CD14-positive monocyte (primary cell): ENCODE data around the gene HS3ST2. TPM values are rescaled to one million over a fixed set of nuclear protein-coding genes. Genes with fewer than 3 reads are reported as not detected.

Experiments used
- DNase-seq, 3 donors: peaks; one replicate each; pipeline ENCODE4 v3.0.0-alpha.2; 2011 to 2022
- H2AFZ ChIP-seq: 2 replicates; pipeline ENCODE4 v1.6.0; 2012; ENCODE audit warnings: mild to moderate bottlenecking, low read depth, low read length, inconsistent platforms; ENCODE audit not compliant: insufficient read depth, poor library complexity, severe bottlenecking
- H3K27ac ChIP-seq, 2 donors: 1 replicate in 1 of 2; 2 replicates in 1 of 2; pipeline ENCODE4 v1.5.1; 2012 to 2013; ENCODE audit warnings: low read length in 2 of 2, control low read depth in 1 of 2, inconsistent platforms in 1 of 2, low read depth in 1 of 2, mild to moderate bottlenecking in 1 of 2
- H3K27me3 ChIP-seq, 2 donors: one replicate each; pipeline versions ENCODE4 v1.6.0 to v1.6.1; 2011 to 2013; ENCODE audit warnings: low read length in 2 of 2; ENCODE audit not compliant: control insufficient read depth in 2 of 2, insufficient read depth in 2 of 2
- H3K36me3 ChIP-seq, 2 donors: replicated peaks in 1 of 2; 1 replicate in 1 of 2; 2 replicates in 1 of 2; pipeline versions ENCODE4 v1.5.1 to v1.6.1; 2012 to 2013; ENCODE audit warnings: low read length in 2 of 2, control low read depth in 1 of 2, inconsistent platforms in 1 of 2, mild to moderate bottlenecking in 1 of 2; ENCODE audit not compliant: insufficient read depth in 2 of 2, control insufficient read depth in 1 of 2
- H3K4me1 ChIP-seq, 2 donors: 1 replicate in 1 of 2; 2 replicates in 1 of 2; pipeline versions ENCODE4 v1.5.1 to v1.6.1; 2012 to 2013; ENCODE audit warnings: low read length in 2 of 2, control low read depth in 1 of 2, inconsistent platforms in 1 of 2, mild to moderate bottlenecking in 1 of 2, moderate library complexity in 1 of 2; ENCODE audit not compliant: insufficient read depth in 2 of 2, control insufficient read depth in 1 of 2
- H3K4me2 ChIP-seq: replicated peaks from 2 replicates; pipeline ENCODE3; 2012; ENCODE audit warnings: low read length, moderate library complexity, mild to moderate bottlenecking; ENCODE audit not compliant: poor library complexity, severe bottlenecking; ENCODE audit errors: extremely low read depth
- H3K4me3 ChIP-seq, 3 experiments: fragments of 200-600 bp in 1 of 3; sonication (generic) in 1 of 3; replicated peaks in 1 of 3; 1 replicate in 2 of 3; 2 replicates in 1 of 3; pipeline ENCODE4 v1.5.1; 2011 to 2013; ENCODE audit warnings: low read length in 3 of 3, mild to moderate bottlenecking in 3 of 3, control low read depth in 2 of 3, low read depth in 2 of 3, inconsistent platforms in 1 of 3, moderate library complexity in 1 of 3
- H3K79me2 ChIP-seq: 2 replicates; pipeline ENCODE4 v1.6.0; 2012; ENCODE audit warnings: mild to moderate bottlenecking, control low read depth, inconsistent platforms, low read length, moderate library complexity; ENCODE audit not compliant: insufficient read depth
- H3K9ac ChIP-seq: 2 replicates; pipeline ENCODE4 v1.6.0; 2017; ENCODE audit warnings: low read length, mild to moderate bottlenecking; ENCODE audit not compliant: insufficient read depth, poor library complexity, severe bottlenecking
- H3K9me3 ChIP-seq, 2 donors: replicated peaks in 1 of 2; 1 replicate in 1 of 2; 2 replicates in 1 of 2; pipeline versions ENCODE4 v1.5.1 to v1.6.1; 2012 to 2013; ENCODE audit warnings: low read length in 2 of 2, control low read depth in 1 of 2; ENCODE audit not compliant: control insufficient read depth in 1 of 2, insufficient read depth in 1 of 2
- H4K20me1 ChIP-seq: 2 replicates; pipeline ENCODE4 v1.6.0; 2012; ENCODE audit warnings: mild to moderate bottlenecking, low read length, control low read depth, moderate library complexity; ENCODE audit not compliant: insufficient read depth
- H3K27ac Mint-ChIP-seq, 7 donors: one replicate each; pipeline ENCODE4 v1.8.0; 2020; ENCODE audit warnings: mild to moderate bottlenecking in 7 of 7, mixed read lengths in 7 of 7, moderate library complexity in 6 of 7, inconsistent platforms in 2 of 7
- H3K27me3 Mint-ChIP-seq, 3 donors: one replicate each; pipeline ENCODE4 v1.8.0; 2021 to 2022; ENCODE audit warnings: low read depth in 3 of 3, mild to moderate bottlenecking in 3 of 3, mixed read lengths in 3 of 3, moderate library complexity in 3 of 3, inconsistent platforms in 1 of 3
- H3K36me3 Mint-ChIP-seq, 2 donors: one replicate each; pipeline ENCODE4 v1.8.0; 2020; ENCODE audit warnings: mixed read lengths in 2 of 2, inconsistent platforms in 1 of 2, mild to moderate bottlenecking in 1 of 2
- H3K4me1 Mint-ChIP-seq: one replicate; pipeline ENCODE4 v1.8.0; 2020; ENCODE audit warnings: mild to moderate bottlenecking, mixed read lengths
- H3K4me3 Mint-ChIP-seq, 2 donors: one replicate each; pipeline ENCODE4 v1.8.0; 2020; ENCODE audit warnings: mild to moderate bottlenecking in 2 of 2, mixed read lengths in 2 of 2, moderate library complexity in 1 of 2
- H3K9me3 Mint-ChIP-seq, 7 donors: one replicate each; pipeline ENCODE4 v1.8.0; 2020 to 2022; ENCODE audit warnings: mixed read lengths in 7 of 7, mild to moderate bottlenecking in 6 of 7, moderate library complexity in 6 of 7, inconsistent platforms in 2 of 7
- CTCF ChIP-seq: fragments of 200-600 bp; IDR thresholded peaks from one replicate; pipeline ENCODE4 v1.8.0; 2022; ENCODE audit warnings: antibody characterized with exemption, mild to moderate bottlenecking
- WGBS: methylation state at CpG from one replicate; pipeline ENCODE4 v1.1.5; 2013; ENCODE audit warnings: missing lambda C conversion rate; ENCODE audit not compliant: insufficient coverage; 5-methylcytosine and 5-hydroxymethylcytosine counted together
- intact Hi-C, 2 donors: fragments of 100-400 bp; cut with micrococcal nuclease; formaldehyde crosslinking; loops; one replicate each; pipeline versions ENCODE4 v1.15.0 to v1.15.1; 2023
- polyA plus RNA-seq, 3 donors: library from polyadenylated mRNA; depleted of rRNA in 1 of 3; unstranded in 2 of 3; stranded (reverse) in 1 of 3; fragments of 300-500 nt in 2 of 3; fragments of >200 nt in 1 of 3; fragmentation: Illumina TruSeq in 2 of 3; gene quantifications; 1 replicate in 2 of 3; 2 replicates in 1 of 3; pipeline ENCODE4 v1.2.3, GENCODE V29; 2012 to 2021

The HS3ST2 gene
- polyA plus RNA-seq, 3 donors = not detected

- no peaks in the 10 kb centered on the region for H3K36me3 ChIP-seq
- H3K4me3 Mint-ChIP-seq = no peak overlapping the region
- DNase-seq = no peak
- H4K20me1 ChIP-seq = no peaks in the 10 kb centered on the region
- peaks cover 2 to 8% of the 10 kb centered on the region in 2 donors for H3K27me3 ChIP-seq
- H3K27ac Mint-ChIP-seq = no peak overlapping the region
- H3K4me1 Mint-ChIP-seq = no peaks in the 10 kb centered on the region
- WGBS = no CpG with 5 or more reads among the region's 2 CpGs
- intact Hi-C loops = no loop called here
- H3K36me3 Mint-ChIP-seq = no peaks in the 10 kb centered on the region
- no peak overlapping the region for H3K4me3 ChIP-seq
- H3K9ac ChIP-seq = no peak overlapping the region
- H3K4me2 ChIP-seq = no peak overlapping the region
- H3K27ac ChIP-seq = no peak overlapping the region
- H3K9me3 Mint-ChIP-seq = peaks cover 0 to 2% (median 0%) of the 10 kb centered on the region in 7 donors
- no peaks in the 10 kb centered on the region for H3K4me1 ChIP-seq
- no peak overlapping the region for H2AFZ ChIP-seq
- H3K27me3 Mint-ChIP-seq = peaks cover 4 to 12% (median 7%) of the 10 kb centered on the region in 3 donors
- no peaks in the 10 kb centered on the region for H3K9me3 ChIP-seq
- H3K79me2 ChIP-seq = no peaks in the 10 kb centered on the region
- TF ChIP-seq CTCF = no peak
Observed at GRCh38 chr16:22847690-22848089, 33.7 kb downstream of the HS3ST2 start.

- H3K4me3 Mint-ChIP-seq = no peak overlapping the region
- Histone ChIP-seq H3K9ac (no peak overlapping the region), H3K4me1 (no peaks in the 10 kb centered on the region), H3K27me3 (peaks cover 2 to 5% of the 10 kb centered on the region in 2 donors), H3K4me2 (no peak overlapping the region), H2AFZ (no peak overlapping the region), H3K27ac (no peak overlapping the region), H3K79me2 (no peaks in the 10 kb centered on the region), H3K36me3 (no peaks in the 10 kb centered on the region), H3K4me3 (no peak overlapping the region), H4K20me1 (no peaks in the 10 kb centered on the region), H3K9me3 (no peaks in the 10 kb centered on the region)
- peaks cover 0 to 2% (median 0%) of the 10 kb centered on the region in 7 donors for H3K9me3 Mint-ChIP-seq
- no peaks in the 10 kb centered on the region for H3K36me3 Mint-ChIP-seq
- H3K4me1 Mint-ChIP-seq = no peaks in the 10 kb centered on the region
- no peak for TF ChIP-seq CTCF
- no peak for DNase-seq
- 71% methylated on average over 1 of the region's 4 CpGs for WGBS
- H3K27me3 Mint-ChIP-seq = peaks cover 4 to 15% (median 7%) of the 10 kb centered on the region in 3 donors
- H3K27ac Mint-ChIP-seq = no peak overlapping the region
- intact Hi-C loops = no loop called here
Observed at GRCh38 chr16:22848451-22848850, 34.5 kb downstream of the HS3ST2 start.
